ENCODE results near the gene KCNK13.
"Not testable (repeated sequence)": the region's sequence is repeated elsewhere in the genome, so short reads cannot be mapped to it uniquely, and the experiment has no call there.

KCNK13 gene

GRCh38 chr14:90061685-90062126 lies at the start of gene KCNK13:
TSS of gene KCNK13 (plus strand) at chr14:90061994. CDS start at chr14:90062206, 212 bp downstream.
- FAIRE-seq, result no peak

GRCh38 chr14:90017371-90017770 lies 44.4 kb upstream of the KCNK13 start:
- no peak for FAIRE-seq

GRCh38 chr14:90019824-90020523 lies 41.8 kb upstream of the KCNK13 start:
- FAIRE-seq, result no peak

- no peak for FAIRE-seq
These were observed 38.5 kb upstream of the KCNK13 start for GRCh38 chr14:90023176-90023896.

GRCh38 chr14:90024910-90025309 lies 36.9 kb upstream of the KCNK13 start:
- FAIRE-seq, result no peak

- not testable (repeated sequence) for FAIRE-seq
These were observed 35.2 kb upstream of the KCNK13 start for GRCh38 chr14:90026608-90027007.

- no peak for FAIRE-seq
These were observed 34.0 kb upstream of the KCNK13 start for GRCh38 chr14:90027842-90028241.

GRCh38 chr14:90034156-90034555 lies 27.6 kb upstream of the KCNK13 start:
- FAIRE-seq, result no peak

GRCh38 chr14:90034835-90035525 lies 26.8 kb upstream of the KCNK13 start:
- FAIRE-seq, result no peak

GRCh38 chr14:90039253-90040010 lies 22.4 kb upstream of the KCNK13 start:
- no peak for FAIRE-seq

- no peak for FAIRE-seq
These were observed 21.4 kb upstream of the KCNK13 start for GRCh38 chr14:90040411-90040810.

- no peak for FAIRE-seq
These were observed 19.1 kb upstream of the KCNK13 start for GRCh38 chr14:90042496-90043252.

- FAIRE-seq, result no peak
These were observed 16.2 kb upstream of the KCNK13 start for GRCh38 chr14:90045616-90046015.

- no peak for FAIRE-seq
These were observed 12.4 kb upstream of the KCNK13 start for GRCh38 chr14:90049390-90049789.

- FAIRE-seq, result no peak
These were observed 11.5 kb upstream of the KCNK13 start for GRCh38 chr14:90050271-90050670.

- FAIRE-seq, result no peak
These were observed 8.8 kb upstream of the KCNK13 start for GRCh38 chr14:90053044-90053443.

- no peak for FAIRE-seq
These were observed 7.0 kb upstream of the KCNK13 start for GRCh38 chr14:90054803-90055202.

- FAIRE-seq, result no peak
These were observed 5.0 kb upstream of the KCNK13 start for GRCh38 chr14:90056826-90057225.

GRCh38 chr14:90058876-90059458 lies 2.8 kb upstream of the KCNK13 start:
- FAIRE-seq, result no peak

- FAIRE-seq, result no peak
These were observed 1.4 kb upstream of the KCNK13 start for GRCh38 chr14:90060312-90060964.

- no peak for FAIRE-seq
These were observed 669 bp upstream of the KCNK13 start for GRCh38 chr14:90060965-90061684.

Measured in islet of Langerhans (tissue), 1 donor.